ENCODE data around the gene VMP1. TPM values are rescaled to one million over a fixed set of nuclear protein-coding genes. Genes with fewer than 3 reads are reported as not detected.

VMP1 gene
- total RNA-seq, 1 experiment from 2014 or later: 277 TPM

- H3K9me3 ChIP-seq: peaks cover 6% of the 10 kb centered on the region; the same call in 1 of the 2 replicates
- intact Hi-C loops (cut with micrococcal nuclease; ENCODE audit: unreplicated experiment): no loop called here
- Mint-ChIP-seq H3K27me3 (ENCODE audit: insufficient read depth, unreplicated experiment) (no peaks in the 10 kb centered on the region), H3K36me3 (ENCODE audit: insufficient read depth, unreplicated experiment) (peaks cover 55% of the 10 kb centered on the region), H3K4me1 (ENCODE audit: low read depth, unreplicated experiment) (peaks cover 12% of the 10 kb centered on the region), H3K27ac (ENCODE audit: unreplicated experiment) (no peak overlapping the region), H3K9me3 (ENCODE audit: unreplicated experiment) (peaks cover 9% of the 10 kb centered on the region), H3K4me3 (ENCODE audit: unreplicated experiment) (no peak overlapping the region)
- ChIA-PET CTCF (no interaction called here), POLR2A (interaction anchor here (0.7 kb wide), 1 partner anchor 10 kb away, joined by 3 read pairs; no protein-coding TSS in a partner anchor)
- no peak overlapping the region for H3K4me3 ChIP-seq (ENCODE audit: low read depth, low read length)
- no peak for DNase-seq
- H3K4me1 ChIP-seq: peaks cover 33% of the 10 kb centered on the region
- no peaks in the 10 kb centered on the region; the same call in 1 of the 2 replicates for H3K36me3 ChIP-seq (ENCODE audit: control insufficient read depth, insufficient read depth, low read length)
- H3K27me3 ChIP-seq (replicated peaks; ENCODE audit: control insufficient read depth, insufficient read depth, low read length): no peaks in the 10 kb centered on the region
- no TSS peak for BruUV-seq (replicated peaks)
- no peak for TF ChIP-seq CTCF (IDR thresholded peaks at IDR 0.05; ENCODE audit: insufficient read depth in 1 of 2, low read depth in 1 of 2, low read length in 1 of 2, severe bottlenecking in 1 of 2, unreplicated experiment in 1 of 2)
Observed at GRCh38 chr17:59763861-59764260, 56.4 kb downstream of the VMP1 start.

DNA sequence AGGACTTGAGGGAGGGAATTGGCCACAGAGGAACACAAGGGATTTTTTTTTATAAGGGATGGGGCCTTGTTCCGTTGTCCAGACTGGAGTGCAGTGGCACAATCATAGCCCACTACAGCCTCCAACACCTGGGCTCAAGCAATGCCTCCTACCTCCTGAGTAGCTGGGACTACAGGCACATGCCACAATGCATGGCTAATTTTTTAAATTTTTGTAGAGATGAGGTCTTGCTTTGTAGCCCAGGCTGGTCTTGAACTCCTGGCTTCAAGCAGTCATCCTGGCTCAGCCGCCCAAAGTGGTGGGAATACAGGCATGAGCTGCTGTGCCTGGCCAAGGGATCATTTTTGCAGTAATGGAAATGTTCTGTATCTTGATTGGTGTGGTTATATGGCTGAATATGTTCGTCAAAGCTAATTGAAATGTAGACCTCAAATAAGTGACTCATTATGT lies 56.9 kb downstream of the VMP1 start:
- intact Hi-C loops (cut with micrococcal nuclease; ENCODE audit: unreplicated experiment): no loop called here
- Mint-ChIP-seq H3K9me3 (ENCODE audit: unreplicated experiment) (peaks cover 7% of the 10 kb centered on the region), H3K36me3 (ENCODE audit: insufficient read depth, unreplicated experiment) (peaks cover 51% of the 10 kb centered on the region), H3K4me1 (ENCODE audit: low read depth, unreplicated experiment) (peaks cover 12% of the 10 kb centered on the region), H3K4me3 (ENCODE audit: unreplicated experiment) (no peak overlapping the region), H3K27me3 (ENCODE audit: insufficient read depth, unreplicated experiment) (no peaks in the 10 kb centered on the region), H3K27ac (ENCODE audit: unreplicated experiment) (no peak overlapping the region)
- POLR2A ChIA-PET: interaction anchor here (0.7 kb wide), 1 partner anchor 10 kb away, joined by 3 read pairs; no protein-coding TSS in a partner anchor
- CTCF ChIA-PET: no interaction called here
- peaks cover 33% of the 10 kb centered on the region for H3K4me1 ChIP-seq
- H3K36me3 ChIP-seq (ENCODE audit: control insufficient read depth, insufficient read depth, low read length): no peaks in the 10 kb centered on the region; the same call in 1 of the 2 replicates
- no peaks in the 10 kb centered on the region for H3K27me3 ChIP-seq (replicated peaks; ENCODE audit: control insufficient read depth, insufficient read depth, low read length)
- H3K4me3 ChIP-seq (ENCODE audit: low read depth, low read length): no peak overlapping the region
- TF ChIP-seq CTCF (IDR thresholded peaks at IDR 0.05; ENCODE audit: insufficient read depth in 1 of 2, low read depth in 1 of 2, low read length in 1 of 2, severe bottlenecking in 1 of 2, unreplicated experiment in 1 of 2): no peak
- DNase-seq: no peak
- peaks cover 3% of the 10 kb centered on the region; the same call in 1 of the 2 replicates for H3K9me3 ChIP-seq
- BruUV-seq (replicated peaks): no TSS peak

- DNase-seq: no peak
Observed at GRCh38 chr17:59765038-59765437, 57.6 kb downstream of the VMP1 start.

More at GRCh38 chr17:59765038-59765437, 57.6 kb downstream of the VMP1 start:
- no peak for TF ChIP-seq CTCF (IDR thresholded peaks at IDR 0.05; ENCODE audit: insufficient read depth in 1 of 2, low read depth in 1 of 2, low read length in 1 of 2, severe bottlenecking in 1 of 2, unreplicated experiment in 1 of 2)
- CTCF ChIA-PET: no interaction called here
- Mint-ChIP-seq H3K27ac (ENCODE audit: unreplicated experiment) (no peak overlapping the region), H3K4me1 (ENCODE audit: low read depth, unreplicated experiment) (peaks cover 12% of the 10 kb centered on the region), H3K9me3 (ENCODE audit: unreplicated experiment) (no peaks in the 10 kb centered on the region), H3K4me3 (ENCODE audit: unreplicated experiment) (no peak overlapping the region), H3K27me3 (ENCODE audit: insufficient read depth, unreplicated experiment) (no peaks in the 10 kb centered on the region), H3K36me3 (ENCODE audit: insufficient read depth, unreplicated experiment) (peaks cover 44% of the 10 kb centered on the region)
- no TSS peak for BruUV-seq (replicated peaks)
- intact Hi-C loops (cut with micrococcal nuclease; ENCODE audit: unreplicated experiment): no loop called here
- POLR2A ChIA-PET: no interaction called here
- H3K4me1 ChIP-seq: peaks cover 33% of the 10 kb centered on the region
- H3K27me3 ChIP-seq (replicated peaks; ENCODE audit: control insufficient read depth, insufficient read depth, low read length): no peaks in the 10 kb centered on the region
- H3K9me3 ChIP-seq: no peaks in the 10 kb centered on the region; the same call in 1 of the 2 replicates
- H3K4me3 ChIP-seq (ENCODE audit: low read depth, low read length): no peak overlapping the region
- no peaks in the 10 kb centered on the region; the same call in 1 of the 2 replicates for H3K36me3 ChIP-seq (ENCODE audit: control insufficient read depth, insufficient read depth, low read length)
